ENCODE results near the gene ELL. TPM values are rescaled to one million over a fixed set of nuclear protein-coding genes. Genes with fewer than 3 reads are reported as not detected.
A peak's percentile ranks its signal among the peaks of the same experiment; 100 is the strongest.

The ELL gene
- total RNA-seq, 1 donor from 2014 or later, result 17.1 TPM

DNA sequence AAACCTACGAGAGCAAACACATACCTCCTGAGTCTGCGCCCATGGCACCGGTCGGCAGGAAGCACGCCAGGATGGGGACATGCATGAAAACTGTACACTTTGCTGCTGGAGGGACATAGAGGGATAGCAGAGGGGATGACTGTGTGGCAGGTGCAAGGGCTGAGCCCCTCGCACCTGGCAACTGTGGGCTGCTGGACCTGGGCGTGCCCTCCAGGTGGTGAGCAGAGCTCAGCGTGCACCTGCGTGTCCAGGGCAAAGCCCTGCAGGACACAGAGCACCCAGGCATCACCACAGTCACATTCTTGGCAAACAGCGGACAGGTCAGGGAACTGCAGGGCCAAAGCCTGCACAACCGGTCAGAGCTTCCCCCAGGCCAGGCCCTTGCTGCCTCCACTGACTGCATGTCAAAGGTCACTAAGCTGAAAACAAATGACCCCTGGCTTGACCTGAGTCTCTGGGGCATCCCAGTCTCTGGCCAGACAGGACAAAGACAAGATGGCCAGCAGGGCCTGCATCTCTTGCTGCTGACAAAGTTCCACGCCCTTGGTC is 75.0 kb downstream of the ELL start:
- DNase-seq (ENCODE audit: low read depth in 2 of 2), result no peak

DNA sequence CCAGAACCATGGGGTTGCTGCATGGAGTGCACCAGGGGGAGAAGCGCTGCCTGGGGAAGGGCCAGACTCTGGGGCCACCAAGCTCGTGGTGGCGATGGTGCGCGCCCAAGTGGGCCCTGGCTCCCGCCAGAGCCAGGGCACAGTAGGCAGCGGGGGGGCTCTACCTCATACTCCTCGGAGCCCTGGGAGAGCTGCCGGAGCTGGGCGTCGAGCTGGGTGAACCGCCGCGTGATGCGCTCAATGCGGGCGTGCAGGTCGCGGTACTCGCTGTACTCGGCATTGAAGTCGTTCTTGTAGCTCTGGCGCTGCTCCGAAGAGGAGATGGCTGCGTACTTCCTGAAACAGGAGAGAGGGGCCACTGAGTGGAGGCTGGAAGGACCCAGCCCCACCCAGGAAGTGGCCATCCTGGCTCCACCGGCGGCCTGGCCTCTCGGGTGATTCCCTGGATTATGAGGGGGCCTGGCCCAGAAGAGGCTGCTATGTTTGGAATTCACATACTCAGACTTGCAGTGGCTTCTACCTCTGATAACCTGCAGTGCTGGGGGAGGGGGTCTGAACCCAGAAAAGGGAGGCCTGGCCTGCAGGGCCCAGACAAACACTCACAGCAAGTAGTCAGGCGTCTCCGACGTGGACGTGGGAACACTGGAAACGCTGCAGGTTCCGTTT is 75.6 kb downstream of the ELL start:
- DNase-seq (ENCODE audit: low read depth in 2 of 2), result no peak

DNA sequence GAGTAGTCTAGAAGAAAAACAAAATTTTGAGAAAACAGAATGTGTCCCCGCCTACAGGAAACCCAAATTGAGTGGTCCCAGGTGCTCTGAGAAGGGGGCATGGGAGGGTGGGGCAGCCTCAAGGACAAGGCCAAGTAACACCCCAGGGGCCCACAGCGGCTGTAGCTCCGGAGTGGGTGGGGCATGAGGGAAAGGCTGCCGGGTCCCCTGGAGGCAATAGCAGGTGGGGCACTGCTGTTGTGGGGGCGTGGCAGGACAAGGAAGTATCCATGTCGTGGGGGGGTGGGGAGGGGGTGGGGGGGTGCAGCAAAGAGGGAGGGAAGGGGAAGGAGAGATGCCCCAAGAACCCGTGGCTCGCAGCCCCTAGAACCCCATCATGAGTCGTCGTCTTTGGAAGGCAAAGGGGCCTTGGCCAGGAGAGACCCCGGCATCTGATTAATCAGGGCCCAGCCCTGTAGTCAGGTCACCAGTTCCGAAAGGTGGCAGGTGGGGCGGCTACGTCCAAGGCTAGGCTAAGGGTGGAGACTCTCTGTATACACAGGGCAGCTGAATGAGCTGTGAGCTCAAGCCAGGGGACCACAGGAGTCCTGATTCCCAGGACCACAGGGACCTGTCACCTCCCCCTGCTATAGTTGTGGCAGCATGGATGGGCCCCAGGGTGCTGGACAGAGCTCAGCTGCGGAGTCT is 76.5 kb downstream of the ELL start:
- DNase-seq (ENCODE audit: low read depth in 2 of 2), result no peak

GRCh38 chr19:18444513-18444912 is 77.4 kb downstream of the ELL start:
- no peak for DNase-seq (ENCODE audit: low read depth in 2 of 2)

DNA sequence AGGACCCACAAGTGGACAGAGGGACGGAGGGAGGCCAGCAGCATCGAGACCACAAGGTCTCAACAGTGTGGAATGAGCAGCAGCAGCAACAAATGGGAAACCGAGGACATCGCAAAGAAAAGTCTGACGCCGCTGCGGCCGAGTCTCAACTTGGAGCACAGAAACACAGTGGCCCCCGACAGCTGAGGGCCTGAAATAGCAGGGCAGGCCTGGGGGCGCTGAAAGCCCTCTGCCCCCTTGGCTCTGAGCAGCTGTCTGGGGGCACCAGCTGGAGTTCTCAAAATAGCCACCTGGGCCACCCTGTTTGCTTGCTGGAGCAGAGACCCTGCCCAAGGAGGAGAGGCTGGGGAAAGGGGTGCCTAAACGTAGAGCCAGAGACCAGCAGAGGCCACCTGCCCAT is 78.0 kb downstream of the ELL start:
- no peak for DNase-seq (ENCODE audit: low read depth in 2 of 2)

- DNase-seq (ENCODE audit: low read depth in 2 of 2), result no peak
Measured at GRCh38 chr19:18443406-18443805, 78.5 kb downstream of the ELL start.

- DNase-seq (ENCODE audit: low read depth in 2 of 2), result no peak
Measured at GRCh38 chr19:18442941-18443340, 78.9 kb downstream of the ELL start.

GRCh38 chr19:18441804-18442788 is 79.8 kb downstream of the ELL start:
- DNase-seq (ENCODE audit: low read depth in 2 of 2), result no peak

GRCh38 chr19:18440936-18441803 is 80.7 kb downstream of the ELL start:
- no peak for DNase-seq (ENCODE audit: low read depth in 2 of 2)

DNA sequence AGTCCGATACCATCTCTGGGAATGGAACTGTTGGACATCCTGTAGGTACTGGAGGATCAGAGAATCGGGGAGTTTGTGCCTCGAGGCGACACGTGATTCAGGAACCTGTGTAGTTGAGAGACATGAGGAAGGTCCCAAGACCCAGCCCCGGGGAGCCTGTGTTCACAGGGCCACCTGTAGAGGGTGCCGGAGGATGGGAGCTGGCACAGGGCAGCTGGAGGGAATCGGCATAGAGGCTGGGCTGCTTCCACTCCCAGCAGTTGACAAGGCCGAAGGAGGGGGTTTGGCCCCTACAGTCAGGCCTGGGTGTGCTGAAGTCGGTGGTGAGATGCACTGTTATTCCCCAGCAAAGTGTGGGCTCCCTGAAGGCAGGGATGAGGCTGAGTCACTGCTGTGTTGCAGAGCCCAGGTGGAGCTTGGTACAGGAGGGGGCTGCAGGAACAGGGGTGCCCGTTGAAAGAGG is 81.4 kb downstream of the ELL start:
- DNase-seq (ENCODE audit: low read depth in 2 of 2), result peak in 1 of 2 donors; percentile 40

DNA sequence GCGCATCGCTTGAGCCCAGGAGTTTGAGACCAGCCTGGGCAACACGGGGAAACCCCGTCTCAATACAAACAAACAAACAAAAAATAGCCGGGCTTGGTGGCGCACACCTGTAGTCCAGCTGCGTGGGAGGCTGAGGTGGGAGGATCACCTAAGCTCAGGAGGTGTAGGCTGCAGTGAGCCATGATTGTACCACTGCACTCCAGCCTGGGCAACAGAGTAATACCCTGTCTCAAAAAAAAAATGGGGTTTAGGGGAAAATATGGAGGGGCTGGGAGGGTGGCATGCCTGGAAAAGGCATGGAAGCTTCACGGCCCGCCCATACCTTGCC is 82.0 kb downstream of the ELL start:
- no peak for DNase-seq (ENCODE audit: low read depth in 2 of 2)

- DNase-seq (ENCODE audit: low read depth in 2 of 2), result no peak
Measured at GRCh38 chr19:18439025-18439909, 82.6 kb downstream of the ELL start.

DNA sequence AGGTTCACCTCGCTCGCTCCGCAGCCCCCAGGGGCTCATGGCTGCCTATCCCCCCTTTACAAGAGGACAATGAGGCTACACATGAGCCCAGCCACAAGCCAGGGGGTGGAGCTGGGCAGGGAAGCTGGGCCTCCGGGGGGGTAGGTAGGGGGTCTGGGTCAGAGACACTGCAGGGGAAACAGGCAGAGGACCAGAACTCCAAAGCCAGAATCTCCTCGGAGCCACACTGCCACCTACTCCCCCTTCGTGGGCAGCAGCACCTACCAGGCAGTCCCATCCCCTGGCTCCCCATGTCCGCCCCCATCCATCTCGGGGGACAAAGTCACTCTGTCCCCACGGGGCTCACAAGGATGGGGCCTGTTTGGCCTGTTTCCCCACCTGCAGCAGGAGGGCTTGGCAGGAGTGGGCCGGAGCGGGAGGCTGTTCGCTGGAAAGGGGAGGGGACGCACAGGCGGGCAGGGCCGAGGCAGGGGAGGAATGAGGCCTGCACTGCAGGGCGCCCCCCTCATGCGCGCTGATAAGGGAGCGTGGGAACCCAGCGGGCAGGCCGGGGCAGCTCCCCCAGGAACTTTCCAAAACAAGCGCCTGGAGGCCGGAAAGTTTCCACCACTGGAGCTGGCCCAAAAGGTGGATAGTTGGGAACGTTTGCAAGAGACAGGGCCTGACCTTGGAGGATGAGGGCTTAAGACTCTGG is 83.4 kb downstream of the ELL start:
- peak in 1 of 2 donors; percentile 94 for DNase-seq (ENCODE audit: low read depth in 2 of 2)

GRCh38 chr19:18437491-18438330 is 84.2 kb downstream of the ELL start, which contains the start of gene ISYNA1:
TSS of gene ISYNA1 (minus strand) at chr19:18438133. CDS start at chr19:18437979, 154 bp downstream.
- DNase-seq (ENCODE audit: low read depth in 2 of 2), result peak; percentile 47 to 76

DNA sequence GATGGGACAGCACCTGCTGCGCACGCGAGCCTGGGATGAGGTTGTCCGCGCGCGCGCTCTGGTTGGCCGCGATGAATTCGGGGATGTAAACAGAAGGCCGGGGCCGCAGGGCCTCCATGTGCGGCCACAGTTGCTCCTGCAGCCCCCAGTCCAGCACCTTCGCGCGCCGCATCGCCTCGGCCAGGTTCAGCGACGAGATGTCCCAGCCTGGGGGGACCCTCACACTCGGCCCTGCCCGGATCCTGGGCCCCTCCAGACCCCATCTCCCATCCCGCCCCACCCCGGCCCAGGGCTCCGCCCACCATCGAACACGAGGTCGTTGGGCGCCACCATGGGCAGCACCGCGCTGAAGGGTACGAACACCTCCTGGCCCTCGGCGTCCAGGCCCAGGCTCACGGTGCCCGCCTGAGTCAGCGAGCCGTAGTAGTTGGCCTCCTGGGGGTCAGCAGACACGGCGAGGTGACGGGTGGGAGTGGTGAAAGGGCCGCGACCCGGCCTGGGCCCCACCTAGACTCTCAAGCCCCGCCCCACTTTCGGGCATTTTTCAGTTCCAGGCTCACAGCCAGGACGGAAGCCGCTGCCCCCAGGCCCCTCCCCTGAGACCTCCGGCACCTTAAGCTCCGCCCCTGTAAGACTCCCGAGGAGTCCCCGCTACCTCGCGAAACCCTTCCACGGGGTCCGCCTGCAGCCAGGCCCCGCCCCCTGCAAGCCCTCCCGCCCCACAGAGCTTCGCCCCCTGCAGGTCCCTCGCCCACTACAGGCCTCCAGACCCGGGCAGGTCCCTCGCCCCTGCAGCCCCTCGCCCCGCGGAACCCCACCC is 85.0 kb downstream of the ELL start:
- DNase-seq (ENCODE audit: low read depth in 2 of 2), result peak; percentile 77 to 80

DNA sequence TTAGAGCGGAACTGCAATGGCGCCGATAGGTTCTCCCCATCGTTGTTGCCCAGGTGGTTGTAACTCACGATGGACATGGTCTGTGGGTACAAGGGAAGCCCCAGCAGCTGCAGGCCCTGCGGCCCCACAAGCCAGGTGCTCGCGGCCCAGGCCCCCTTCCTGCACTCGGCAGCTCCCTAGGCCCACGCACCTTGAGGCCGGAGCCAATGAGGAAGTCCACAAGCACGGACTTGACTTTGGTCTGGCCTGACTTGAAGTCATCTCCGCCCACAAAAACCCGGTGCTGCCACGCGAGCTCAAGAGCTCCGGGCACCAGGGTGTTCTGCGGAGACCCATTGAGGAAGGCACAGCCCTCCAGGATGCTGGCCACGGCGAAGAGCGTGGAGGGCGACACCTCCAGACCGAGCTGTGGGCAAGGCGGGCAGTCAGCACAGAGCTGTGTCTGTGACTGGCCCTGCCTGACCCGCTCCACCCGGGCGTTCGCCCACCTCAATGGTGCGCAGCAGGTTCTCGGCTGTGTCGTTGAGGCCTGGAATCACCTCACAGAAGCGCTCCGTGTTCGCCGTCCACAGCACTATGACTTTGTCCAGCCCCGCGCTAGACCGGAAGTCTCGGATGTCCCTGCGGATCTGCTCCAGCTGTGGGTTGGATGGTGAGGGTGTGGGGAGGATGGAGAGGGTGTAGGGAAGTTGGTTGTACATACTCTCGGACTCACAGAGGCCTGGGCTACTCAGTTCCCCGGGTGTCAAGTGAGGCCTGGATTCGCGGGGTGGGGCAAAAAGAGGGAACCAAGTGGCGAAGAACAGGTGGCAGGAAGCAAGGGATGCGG is 85.8 kb downstream of the ELL start:
- no peak for DNase-seq (ENCODE audit: low read depth in 2 of 2)
